Skeletal muscle satellite cell (primary cell): ENCODE results near the gene RP2.

ENCODE experiments used
- H3K27me3 ChIP-seq: 2 replicates; pipeline ENCODE4 v1.7.0; 2013; ENCODE audit warnings: low read length; ENCODE audit not compliant: control insufficient read depth, insufficient read depth
- H3K36me3 ChIP-seq: 2 replicates; pipeline ENCODE4 v1.7.0; 2013; ENCODE audit warnings: mild to moderate bottlenecking, control low read depth, low read length; ENCODE audit not compliant: insufficient read depth
- H3K4me1 ChIP-seq: 2 replicates; pipeline ENCODE4 v1.7.0; 2013; ENCODE audit warnings: low read length; ENCODE audit not compliant: control insufficient read depth, insufficient read depth
- H3K4me2 ChIP-seq: 2 replicates; pipeline ENCODE4 v1.7.0; 2013; ENCODE audit warnings: mild to moderate bottlenecking, low read length
- H3K4me3 ChIP-seq: 2 replicates; pipeline ENCODE4 v1.7.0; 2013; ENCODE audit warnings: low read length
- H3K9ac ChIP-seq: 2 replicates; pipeline ENCODE4 v1.7.0; 2013; ENCODE audit warnings: mild to moderate bottlenecking, low read depth, low read length, moderate library complexity
- H3K9me3 ChIP-seq: replicated peaks from 2 replicates; pipeline ENCODE4 v1.7.0; 2013; ENCODE audit warnings: mild to moderate bottlenecking, control low read depth, low read length

Gene RP2

DNA sequence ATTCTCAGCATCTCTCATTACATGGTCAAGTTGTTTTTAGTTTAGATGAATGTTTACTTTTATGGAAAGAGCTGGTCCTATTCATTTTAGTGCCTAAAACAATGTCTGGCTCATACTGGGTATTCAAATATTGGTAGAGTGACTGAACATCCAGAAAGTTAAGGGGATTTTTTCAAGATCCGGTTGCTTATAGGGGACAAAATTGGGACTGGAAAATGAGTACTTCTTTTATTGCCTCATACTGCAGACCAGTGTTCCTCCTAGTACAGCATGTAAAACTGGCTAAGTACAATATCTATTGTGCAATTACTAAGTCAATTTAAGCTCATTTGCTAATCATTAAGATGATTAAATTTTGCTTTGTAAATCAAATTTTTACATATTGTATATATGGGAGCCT, 13.9 kb downstream of the RP2 start:
- Histone ChIP-seq H3K27me3 (no peaks in the 10 kb centered on the region), H3K36me3 (no peaks in the 10 kb centered on the region), H3K9ac (no peak overlapping the region), H3K4me3 (no peak overlapping the region), H3K4me1 (peaks cover 2% of the 10 kb centered on the region), H3K4me2 (no peak overlapping the region), H3K9me3 (no peaks in the 10 kb centered on the region)

DNA sequence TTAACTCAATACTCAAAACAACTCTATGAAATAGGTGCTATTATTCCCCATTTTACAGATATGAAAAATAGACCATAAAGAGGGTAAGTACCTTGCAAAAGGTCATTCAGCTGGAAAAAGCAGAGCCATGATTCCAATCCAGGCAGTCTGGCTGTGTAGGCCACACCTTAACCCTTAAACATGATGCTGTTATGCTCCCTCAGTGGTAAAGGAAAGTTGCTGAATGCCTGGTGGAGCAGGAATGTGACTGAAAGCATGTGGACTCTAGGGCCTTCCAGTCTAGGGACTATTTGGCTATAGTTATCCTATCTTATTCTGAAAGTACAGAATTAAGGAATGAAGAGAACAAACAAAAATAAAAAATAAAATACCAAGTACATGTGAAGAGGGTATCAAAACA, 19.6 kb downstream of the RP2 start:
- no peaks in the 10 kb centered on the region for H3K27me3 ChIP-seq
- no peaks in the 10 kb centered on the region for H3K9me3 ChIP-seq
- H3K36me3 ChIP-seq = peaks cover 8% of the 10 kb centered on the region
- no peak overlapping the region for H3K9ac ChIP-seq
- no peak overlapping the region for H3K4me2 ChIP-seq
- peaks cover 5% of the 10 kb centered on the region for H3K4me1 ChIP-seq
- no peak overlapping the region for H3K4me3 ChIP-seq

DNA sequence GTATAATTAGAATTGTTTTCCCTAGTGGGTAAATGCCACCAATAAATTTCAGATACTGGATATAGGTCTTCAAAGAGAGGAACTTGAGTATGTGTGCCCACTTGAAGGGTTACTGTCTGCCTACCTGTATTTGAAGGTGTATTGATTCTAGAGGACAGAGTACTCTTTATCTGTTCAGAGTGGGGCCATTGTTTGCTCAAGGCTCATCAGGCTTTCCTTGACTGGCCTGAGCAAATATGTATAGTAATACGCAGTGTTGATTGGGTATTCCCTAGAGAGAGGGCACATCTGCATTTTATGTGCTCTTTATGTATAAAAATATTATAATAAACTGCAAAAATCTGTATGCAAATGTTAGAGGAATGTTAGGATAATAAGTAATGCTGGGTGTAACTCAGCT, 23.7 kb downstream of the RP2 start:
- H3K4me1 ChIP-seq = peaks cover 5% of the 10 kb centered on the region
- peaks cover 8% of the 10 kb centered on the region for H3K36me3 ChIP-seq
- H3K9me3 ChIP-seq = no peaks in the 10 kb centered on the region
- no peak overlapping the region for H3K9ac ChIP-seq
- H3K27me3 ChIP-seq = no peaks in the 10 kb centered on the region
- H3K4me3 ChIP-seq = no peak overlapping the region
- H3K4me2 ChIP-seq = no peak overlapping the region

DNA sequence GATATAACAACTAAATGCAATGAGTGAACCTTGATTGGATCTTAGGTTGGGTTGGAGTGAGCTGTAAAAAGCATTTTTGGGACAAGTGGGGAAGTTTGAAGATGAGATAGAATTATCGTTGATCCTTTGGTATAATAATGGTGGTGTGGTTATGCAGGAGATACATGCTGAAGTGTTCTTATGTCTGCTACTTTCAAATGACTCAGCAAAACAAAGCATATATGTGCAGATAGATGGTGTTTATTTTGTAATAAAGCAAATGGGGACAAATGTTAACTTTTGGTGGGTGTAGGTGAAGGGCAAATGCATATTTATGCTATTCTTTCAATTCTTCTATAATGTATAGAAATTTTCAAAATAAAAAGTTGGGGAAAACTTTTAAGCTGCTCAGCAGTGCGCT, 26.2 kb downstream of the RP2 start:
- Histone ChIP-seq H3K4me2 (no peak overlapping the region), H3K9me3 (no peaks in the 10 kb centered on the region), H3K36me3 (peaks cover 8% of the 10 kb centered on the region), H3K4me3 (no peak overlapping the region), H3K4me1 (no peaks in the 10 kb centered on the region), H3K9ac (no peak overlapping the region), H3K27me3 (no peaks in the 10 kb centered on the region)

DNA sequence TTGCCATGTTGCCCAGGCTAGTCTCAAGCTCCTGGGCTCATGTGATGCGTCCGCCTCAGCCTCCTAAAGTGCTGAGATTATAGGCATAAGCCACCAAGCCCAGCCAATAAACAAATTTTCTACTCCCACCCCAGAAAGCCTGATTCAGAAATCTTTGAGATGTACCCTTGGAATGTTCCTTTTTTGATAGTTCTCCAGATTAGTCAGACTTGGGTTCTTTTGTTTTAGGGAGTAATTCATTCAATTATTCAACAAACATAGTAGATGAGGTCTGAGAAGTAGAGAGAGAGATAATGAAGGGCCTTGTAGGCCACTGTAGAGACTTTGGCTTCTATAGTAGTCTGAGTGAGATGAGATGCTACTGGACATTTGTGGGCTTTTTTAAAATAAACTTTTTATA, 27.8 kb downstream of the RP2 start:
- Histone ChIP-seq H3K4me2 (no peak overlapping the region), H3K9me3 (no peaks in the 10 kb centered on the region), H3K4me3 (no peak overlapping the region), H3K36me3 (peaks cover 6% of the 10 kb centered on the region), H3K27me3 (no peaks in the 10 kb centered on the region), H3K4me1 (no peaks in the 10 kb centered on the region), H3K9ac (no peak overlapping the region)

DNA sequence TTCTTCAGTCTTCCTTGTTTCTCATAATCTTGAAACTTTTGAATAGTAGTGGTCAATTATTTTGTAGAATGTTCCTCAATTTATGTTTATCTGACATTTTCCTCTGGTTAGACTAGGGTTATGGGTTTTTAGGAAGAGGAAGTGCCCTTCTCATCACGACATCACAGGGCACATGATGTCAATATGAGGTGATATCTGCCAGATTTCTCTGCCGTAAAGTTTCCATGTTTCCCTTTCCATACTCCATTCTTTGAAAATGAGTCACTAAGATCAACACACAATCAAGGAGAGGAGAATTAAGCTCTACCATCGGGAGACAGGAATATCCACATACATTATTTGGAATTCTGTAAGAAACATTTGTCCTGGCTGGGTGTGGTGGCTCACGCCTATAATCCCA, 28.4 kb downstream of the RP2 start:
- H3K9me3 ChIP-seq = no peaks in the 10 kb centered on the region
- H3K4me3 ChIP-seq = no peak overlapping the region
- no peaks in the 10 kb centered on the region for H3K36me3 ChIP-seq
- H3K4me1 ChIP-seq = no peaks in the 10 kb centered on the region
- no peak overlapping the region for H3K9ac ChIP-seq
- no peak overlapping the region for H3K4me2 ChIP-seq
- H3K27me3 ChIP-seq = no peaks in the 10 kb centered on the region

DNA sequence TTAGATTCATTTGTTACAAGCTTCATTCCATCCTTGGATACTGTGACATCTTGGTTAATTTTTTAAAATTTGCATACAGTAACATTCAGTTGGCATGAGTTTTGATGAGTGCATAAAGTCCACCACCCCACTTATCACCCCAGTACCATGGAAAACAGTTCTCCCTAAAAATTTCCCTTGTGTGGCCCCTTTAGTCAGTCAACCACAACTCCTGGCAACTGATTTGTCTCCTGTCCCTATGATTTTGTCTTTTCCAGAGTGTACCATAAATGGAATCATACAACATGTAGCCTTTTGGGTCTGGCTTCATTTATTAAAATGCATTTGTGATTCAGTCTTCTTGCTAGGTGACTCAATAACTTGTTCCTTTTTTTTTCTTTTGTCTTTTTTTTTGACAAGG, 29.9 kb downstream of the RP2 start:
- Histone ChIP-seq H3K36me3 (no peaks in the 10 kb centered on the region), H3K4me2 (no peak overlapping the region)

DNA sequence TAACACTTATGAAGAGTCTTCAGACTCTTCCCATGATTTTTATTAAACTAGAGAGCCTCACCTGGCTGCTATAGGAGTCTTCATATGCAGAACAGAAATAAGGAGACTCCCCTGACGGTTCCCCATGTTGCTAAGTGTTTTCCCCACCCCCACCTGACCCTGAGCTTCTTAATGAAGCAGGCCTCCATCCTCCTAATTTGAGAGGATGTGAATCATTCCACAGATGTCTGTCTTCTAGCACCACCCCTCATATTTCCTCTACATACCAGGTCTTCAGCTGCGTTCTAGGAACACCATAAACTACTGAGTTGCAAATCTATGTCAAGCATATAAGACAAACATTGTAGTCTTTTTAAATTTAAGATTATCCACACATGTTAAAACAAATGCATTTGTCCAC, 36.9 kb downstream of the RP2 start:
- Histone ChIP-seq H3K4me1 (peaks cover 6% of the 10 kb centered on the region), H3K36me3 (no peaks in the 10 kb centered on the region), H3K9me3 (no peaks in the 10 kb centered on the region), H3K4me3 (no peak overlapping the region), H3K9ac (no peak overlapping the region), H3K4me2 (no peak overlapping the region), H3K27me3 (no peaks in the 10 kb centered on the region)

More for the DNA sequence above, 29.9 kb downstream of the RP2 start:
- no peaks in the 10 kb centered on the region for H3K4me1 ChIP-seq
- no peaks in the 10 kb centered on the region for H3K9me3 ChIP-seq
- no peak overlapping the region for H3K9ac ChIP-seq
- H3K4me3 ChIP-seq = no peak overlapping the region
- H3K27me3 ChIP-seq = no peaks in the 10 kb centered on the region

DNA sequence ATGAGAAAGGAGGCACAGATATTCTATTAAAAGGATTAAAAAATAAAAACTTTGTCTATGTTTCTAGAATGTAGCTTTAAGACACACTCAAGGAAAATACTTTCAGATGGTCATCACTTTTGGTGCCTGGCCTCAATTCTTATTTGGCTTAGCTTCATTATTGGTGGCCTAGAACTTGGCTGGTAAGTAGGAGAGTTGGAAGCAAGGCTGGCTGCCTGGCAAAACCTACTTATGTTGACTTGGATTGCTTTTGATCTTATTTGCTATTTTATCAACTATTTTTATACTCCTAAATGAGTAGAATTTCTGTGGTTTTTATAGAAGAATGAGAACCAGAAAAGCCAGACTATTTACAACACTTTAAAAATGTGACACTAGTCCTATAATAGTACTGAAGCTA, 40.1 kb downstream of the RP2 start:
- Histone ChIP-seq H3K4me2 (no peak overlapping the region), H3K27me3 (no peaks in the 10 kb centered on the region), H3K9me3 (no peaks in the 10 kb centered on the region), H3K4me3 (no peak overlapping the region), H3K4me1 (peaks cover 6% of the 10 kb centered on the region), H3K9ac (no peak overlapping the region), H3K36me3 (no peaks in the 10 kb centered on the region)

DNA sequence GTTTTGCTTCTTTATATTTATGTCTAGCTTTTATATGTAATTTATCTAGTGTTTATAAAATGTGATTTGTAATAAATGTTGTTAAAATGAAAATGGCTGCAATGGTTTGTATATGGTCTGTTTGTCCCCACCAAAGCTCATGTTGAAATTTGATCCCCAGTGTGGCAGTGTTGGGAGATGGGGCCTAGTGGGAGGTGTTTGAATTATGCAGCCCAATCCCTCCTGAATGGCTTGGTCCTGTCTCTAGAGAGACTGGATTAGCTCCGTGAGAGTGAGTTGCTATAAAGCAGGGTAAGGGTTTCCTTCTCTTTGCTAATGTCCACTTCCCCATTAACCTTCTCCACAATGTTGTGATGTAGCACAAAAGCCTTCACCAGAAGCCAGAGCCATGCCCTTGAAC, 45.4 kb downstream of the RP2 start:
- Histone ChIP-seq H3K27me3 (no peaks in the 10 kb centered on the region), H3K4me2 (no peak overlapping the region), H3K4me1 (no peaks in the 10 kb centered on the region), H3K4me3 (no peak overlapping the region), H3K9me3 (no peaks in the 10 kb centered on the region), H3K36me3 (no peaks in the 10 kb centered on the region), H3K9ac (no peak overlapping the region)

DNA sequence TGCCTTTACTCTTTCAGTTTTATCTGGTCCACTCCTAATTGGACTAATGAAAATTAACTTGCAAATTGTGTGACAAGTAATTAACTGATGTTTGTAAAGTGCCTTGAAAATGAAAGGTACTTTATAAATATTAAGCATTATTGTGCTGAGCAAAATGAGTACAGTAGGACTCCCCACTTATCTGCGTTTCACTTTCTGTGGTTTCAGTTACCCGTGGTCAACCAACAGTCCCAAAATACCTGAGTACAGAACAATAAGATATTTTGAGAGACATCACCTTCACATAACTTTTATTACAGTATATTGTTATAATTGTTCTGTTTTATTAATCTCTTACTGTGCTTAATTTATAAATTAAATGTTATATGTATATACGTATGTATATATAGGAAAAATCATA, 48.0 kb downstream of the RP2 start:
- Histone ChIP-seq H3K27me3 (no peaks in the 10 kb centered on the region), H3K36me3 (no peaks in the 10 kb centered on the region), H3K4me3 (no peak overlapping the region), H3K9me3 (no peaks in the 10 kb centered on the region), H3K9ac (no peak overlapping the region), H3K4me2 (no peak overlapping the region), H3K4me1 (no peaks in the 10 kb centered on the region)

DNA sequence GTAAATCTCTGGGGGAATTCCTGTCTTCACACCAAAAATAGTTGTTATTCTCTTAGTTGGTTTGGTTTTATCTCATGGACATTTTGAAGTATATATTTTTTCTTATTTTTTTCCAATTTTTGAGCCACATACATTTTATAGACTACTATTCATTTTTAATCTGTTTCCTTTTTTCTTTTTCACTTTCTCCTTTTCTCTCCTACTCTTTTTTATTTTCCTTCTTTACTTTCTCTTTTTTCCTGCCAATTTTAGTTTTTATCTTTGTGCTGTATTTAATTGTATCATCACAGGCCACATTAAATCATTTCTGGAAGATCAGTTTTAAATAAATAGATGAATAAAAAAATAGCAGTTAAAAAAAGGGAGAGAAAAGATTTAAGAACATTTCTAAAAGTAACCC, 61.4 kb downstream of the RP2 start:
- Histone ChIP-seq H3K27me3 (peaks cover 5% of the 10 kb centered on the region), H3K9ac (no peak overlapping the region), H3K9me3 (no peaks in the 10 kb centered on the region), H3K36me3 (no peaks in the 10 kb centered on the region), H3K4me3 (no peak overlapping the region), H3K4me2 (no peak overlapping the region), H3K4me1 (no peaks in the 10 kb centered on the region)
